ENCODE data around the gene TMEM51.

DNA sequence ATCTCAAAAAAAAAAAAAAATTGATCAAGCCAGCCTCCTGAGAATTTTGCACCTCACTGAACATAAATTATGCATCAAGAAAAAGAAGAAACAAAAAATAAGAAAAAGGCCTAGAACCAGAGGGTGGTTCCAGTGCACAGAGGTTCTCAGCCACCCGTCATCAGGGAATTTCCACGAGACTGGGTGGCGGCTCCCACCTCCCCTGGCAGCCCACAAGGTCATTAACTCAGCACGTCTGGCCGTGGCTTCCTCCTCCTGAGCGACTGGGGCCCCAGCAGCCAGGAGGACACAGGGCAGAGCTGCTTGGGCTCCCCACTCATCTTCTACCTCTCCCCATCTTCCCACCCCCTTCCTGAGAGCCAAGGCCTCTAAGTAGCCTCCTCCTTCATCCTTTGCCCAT, 15.7 kb upstream of the TMEM51 start:
- TF ChIP-seq, protein P1, sequence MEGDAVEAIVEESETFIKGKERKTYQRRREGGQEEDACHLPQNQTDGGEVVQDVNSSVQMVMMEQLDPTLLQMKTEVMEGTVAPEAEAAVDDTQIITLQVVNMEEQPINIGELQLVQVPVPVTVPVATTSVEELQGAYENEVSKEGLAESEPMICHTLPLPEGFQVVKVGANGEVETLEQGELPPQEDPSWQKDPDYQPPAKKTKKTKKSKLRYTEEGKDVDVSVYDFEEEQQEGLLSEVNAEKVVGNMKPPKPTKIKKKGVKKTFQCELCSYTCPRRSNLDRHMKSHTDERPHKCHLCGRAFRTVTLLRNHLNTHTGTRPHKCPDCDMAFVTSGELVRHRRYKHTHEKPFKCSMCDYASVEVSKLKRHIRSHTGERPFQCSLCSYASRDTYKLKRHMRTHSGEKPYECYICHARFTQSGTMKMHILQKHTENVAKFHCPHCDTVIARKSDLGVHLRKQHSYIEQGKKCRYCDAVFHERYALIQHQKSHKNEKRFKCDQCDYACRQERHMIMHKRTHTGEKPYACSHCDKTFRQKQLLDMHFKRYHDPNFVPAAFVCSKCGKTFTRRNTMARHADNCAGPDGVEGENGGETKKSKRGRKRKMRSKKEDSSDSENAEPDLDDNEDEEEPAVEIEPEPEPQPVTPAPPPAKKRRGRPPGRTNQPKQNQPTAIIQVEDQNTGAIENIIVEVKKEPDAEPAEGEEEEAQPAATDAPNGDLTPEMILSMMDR (optimal IDR thresholded peaks at IDR 0.05 in 1 of 3, IDR thresholded peaks at IDR 0.05 in 1 of 3, conservative IDR thresholded peaks at IDR 0.05 in 1 of 3; ENCODE audit: extremely low read depth in 1 of 3, insufficient read depth in 2 of 3, low read length in 3 of 3) = no peak
- no peak for TF ChIP-seq EZH2 (IDR thresholded peaks at IDR 0.05; ENCODE audit: low read length)

Data from keratinocyte (primary cell).